ENCODE measurements around the gene PLEKHG4B.

The PLEKHG4B gene

GRCh38 chr5:74503-75109, 17.4 kb upstream of the PLEKHG4B start:
- no peak for DNase-seq (ENCODE audit: low spot score)

GRCh38 chr5:75331-76320, 16.3 kb upstream of the PLEKHG4B start:
- DNase-seq (ENCODE audit: low spot score): no peak

DNA sequence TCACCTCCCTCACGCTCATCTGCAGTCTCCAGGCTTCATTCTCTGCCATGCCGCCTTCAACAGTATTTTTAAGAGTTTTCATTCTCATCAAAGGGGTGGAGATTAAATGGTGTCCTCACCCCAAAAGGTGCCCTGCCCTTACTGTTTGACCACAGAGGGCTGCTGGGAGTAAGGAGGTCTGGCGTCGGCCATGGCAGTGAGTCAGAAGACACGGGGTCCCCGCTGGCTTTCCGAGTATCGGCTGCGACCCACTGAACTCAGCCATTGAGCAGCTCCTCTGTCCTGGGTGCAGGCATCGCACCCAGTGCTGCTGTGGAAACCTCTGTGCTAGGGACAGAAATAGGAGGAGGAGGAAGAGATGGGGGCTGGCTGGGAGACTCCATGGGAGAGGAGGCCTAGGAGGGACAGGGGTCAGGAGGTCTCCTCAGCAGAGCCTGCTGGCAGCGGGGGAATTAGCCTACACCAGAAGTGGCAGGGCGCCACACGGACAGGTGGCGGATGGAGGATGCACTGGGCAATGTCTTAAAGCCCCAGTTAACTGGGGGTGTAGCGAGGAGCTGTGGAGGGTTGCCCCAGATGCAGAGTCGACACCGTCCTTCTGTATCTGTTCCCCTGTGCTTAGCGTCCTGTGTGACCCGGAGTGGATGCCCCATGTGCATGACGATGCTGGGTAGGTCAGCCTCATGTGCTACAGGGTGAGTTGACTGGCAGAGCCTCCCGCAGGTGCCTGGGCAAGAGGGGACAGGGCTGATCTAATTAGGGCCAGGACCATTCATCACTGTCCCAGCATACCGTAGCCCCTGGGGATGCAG, 15.4 kb upstream of the PLEKHG4B start:
- no peak for DNase-seq (ENCODE audit: low spot score)

DNA sequence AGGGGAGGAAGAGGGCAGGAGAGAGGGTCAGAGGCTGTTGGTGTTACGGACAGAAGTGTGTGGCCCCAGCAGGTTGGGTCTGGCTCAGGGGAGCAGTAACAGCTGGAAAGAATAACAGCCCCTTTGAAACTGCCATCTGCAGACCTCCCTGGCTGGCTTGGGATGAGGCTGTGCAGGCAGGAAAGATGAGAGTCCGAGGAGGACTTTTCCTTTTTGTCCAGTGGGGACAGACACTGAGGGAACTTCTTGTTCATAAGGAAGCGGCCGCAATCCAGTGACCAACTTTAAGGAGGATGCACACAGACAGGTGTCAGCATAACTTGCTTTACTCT, 14.8 kb upstream of the PLEKHG4B start:
- DNase-seq (ENCODE audit: low spot score): no peak

GRCh38 chr5:77546-77945, 14.4 kb upstream of the PLEKHG4B start:
- no peak for DNase-seq (ENCODE audit: low spot score)

DNA sequence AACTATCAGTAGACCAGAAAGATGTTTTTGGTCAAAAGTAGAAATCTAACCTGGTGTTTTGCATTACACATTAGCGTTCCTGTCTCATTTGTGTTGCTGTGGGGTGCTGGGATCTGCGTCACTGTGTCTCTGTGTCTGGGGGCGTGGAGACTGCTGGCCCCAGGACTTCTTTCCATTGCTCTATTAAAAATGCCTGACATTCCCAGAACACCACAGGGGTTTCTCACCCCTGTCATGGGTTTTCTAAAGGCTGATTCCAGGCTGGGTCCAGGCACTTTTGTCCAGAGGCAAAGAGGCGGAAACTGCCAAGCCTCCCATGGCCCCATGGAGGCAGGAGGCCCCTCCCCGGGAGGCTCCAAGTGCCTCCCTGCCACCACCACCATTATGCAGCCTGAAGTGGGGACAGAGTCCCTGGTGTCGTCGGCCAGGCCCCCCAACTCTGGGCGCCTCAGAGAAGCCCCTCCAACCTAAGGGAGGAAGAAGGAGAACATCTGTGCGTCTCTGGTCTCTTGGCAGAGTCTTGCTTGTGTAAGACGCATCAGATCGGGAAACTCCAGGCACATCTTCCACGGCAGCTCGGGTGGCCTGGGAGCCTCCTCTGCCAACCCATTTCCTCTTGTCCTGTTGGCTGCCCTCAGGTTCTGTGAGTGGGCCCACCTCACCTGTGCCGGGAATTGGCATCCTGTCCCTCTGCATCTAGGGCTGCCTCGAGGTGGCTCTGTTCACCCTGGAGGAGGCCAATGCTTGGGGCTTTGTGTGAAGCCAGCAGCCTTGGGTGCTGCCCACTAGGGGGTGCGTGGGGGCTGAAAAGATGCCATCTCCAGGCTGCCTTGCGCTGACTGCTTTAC, 13.8 kb upstream of the PLEKHG4B start:
- peak; percentile 57 for DNase-seq (ENCODE audit: low spot score)

- DNase-seq (ENCODE audit: low spot score): no peak
These were observed 13.2 kb upstream of the PLEKHG4B start for GRCh38 chr5:78805-79149.

GRCh38 chr5:79263-79662, 12.7 kb upstream of the PLEKHG4B start:
- DNase-seq (ENCODE audit: low spot score): no peak

GRCh38 chr5:79821-80220, 12.1 kb upstream of the PLEKHG4B start:
- DNase-seq (ENCODE audit: low spot score): no peak

GRCh38 chr5:81391-82021, 10.5 kb upstream of the PLEKHG4B start:
- DNase-seq (ENCODE audit: low spot score): peak; percentile 40

GRCh38 chr5:82097-82496, 9.9 kb upstream of the PLEKHG4B start:
- DNase-seq (ENCODE audit: low spot score): peak; percentile 90

DNA sequence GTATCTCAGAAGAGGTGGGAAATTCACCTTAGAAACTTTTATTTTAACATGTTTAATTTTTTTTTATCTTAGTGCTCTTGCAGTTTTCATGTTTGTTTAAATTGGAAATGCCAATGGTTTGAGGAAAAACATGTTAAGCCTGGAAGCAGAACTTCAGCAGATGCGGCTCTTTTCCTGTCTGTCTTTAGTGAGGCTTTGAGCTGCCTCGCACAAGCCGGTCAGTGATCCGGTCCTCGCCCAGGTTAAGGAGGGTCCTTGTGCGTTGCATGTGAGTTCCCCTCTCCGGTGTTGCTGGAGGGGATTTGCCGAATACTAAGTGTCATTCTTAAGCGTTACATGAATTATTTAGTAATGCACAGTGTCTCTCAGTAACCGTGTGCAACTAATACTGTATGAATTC, 9.4 kb upstream of the PLEKHG4B start:
- DNase-seq (ENCODE audit: low spot score): no peak

DNA sequence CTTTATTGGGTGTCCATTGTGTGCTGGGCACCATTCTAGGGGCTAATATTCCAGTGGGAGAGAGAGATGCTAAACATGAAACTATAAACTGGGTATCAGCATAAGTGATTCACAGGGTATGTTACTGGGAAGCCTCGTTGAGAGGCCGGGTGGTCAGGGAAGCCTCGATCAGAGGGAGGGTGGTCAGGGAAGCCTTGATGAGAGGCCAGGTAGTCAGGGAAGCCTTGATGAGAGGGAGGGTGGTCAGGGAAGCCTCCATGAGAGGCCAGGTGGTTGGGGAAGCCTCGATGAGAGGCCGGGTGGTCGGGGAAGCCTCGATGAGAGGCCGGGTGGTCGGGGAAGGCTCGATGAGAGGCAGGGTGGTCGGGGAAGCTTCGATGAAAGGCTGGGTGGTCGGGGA, 8.9 kb upstream of the PLEKHG4B start:
- DNase-seq (ENCODE audit: low spot score): no peak

- DNase-seq (ENCODE audit: low spot score): peak; percentile 29
These were observed 6.5 kb upstream of the PLEKHG4B start for GRCh38 chr5:85334-85995.

GRCh38 chr5:89337-90286, 2.4 kb upstream of the PLEKHG4B start:
- DNase-seq (ENCODE audit: low spot score): no peak

DNA sequence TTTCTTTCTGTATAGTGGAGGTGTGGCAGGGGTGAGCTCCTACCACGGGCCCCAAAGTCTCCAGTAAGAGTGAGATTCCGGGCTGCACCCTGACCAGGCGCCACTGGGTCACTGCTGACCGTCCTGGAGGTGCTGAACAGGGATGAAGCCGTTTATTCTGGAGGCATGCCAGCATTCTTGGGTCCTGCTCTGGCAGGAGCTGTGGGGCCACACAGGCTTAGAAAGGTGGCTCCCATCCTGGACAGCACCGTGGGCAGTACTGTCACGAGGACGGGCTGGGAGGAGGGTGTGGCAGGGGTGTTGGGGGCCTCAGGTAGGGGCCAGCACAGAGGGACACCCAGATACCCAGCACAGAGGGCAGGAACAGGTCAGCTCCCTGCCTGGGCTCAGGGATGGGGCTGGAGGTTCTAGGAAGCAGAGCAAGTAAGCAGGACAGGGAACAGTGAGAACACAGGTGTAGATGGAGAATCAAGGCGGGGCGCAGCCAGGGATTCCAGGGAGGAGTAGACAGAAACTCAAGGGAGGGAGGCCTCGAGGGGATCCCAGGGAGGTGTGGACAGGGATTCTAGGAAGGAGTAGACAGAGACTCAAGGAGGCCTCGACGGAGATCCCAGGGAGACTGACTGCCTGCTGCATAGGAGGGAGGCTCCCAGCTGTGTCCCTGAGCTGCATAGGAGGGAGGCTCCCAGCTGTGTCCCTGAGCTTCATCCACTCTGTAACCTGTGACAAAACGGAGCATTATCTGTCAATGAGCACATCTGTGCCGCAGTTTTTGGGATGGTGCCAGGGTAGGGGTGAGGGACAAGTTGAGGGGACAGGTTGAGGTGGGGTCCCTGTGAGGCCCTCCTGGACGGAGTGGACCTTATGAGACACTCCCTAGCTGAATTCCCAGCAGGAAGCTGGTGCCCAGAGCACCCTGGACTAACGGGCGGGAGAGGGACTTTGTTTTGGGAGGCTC, 1.1 kb upstream of the PLEKHG4B start:
- peak; percentile 54 for DNase-seq (ENCODE audit: low spot score)

DNA sequence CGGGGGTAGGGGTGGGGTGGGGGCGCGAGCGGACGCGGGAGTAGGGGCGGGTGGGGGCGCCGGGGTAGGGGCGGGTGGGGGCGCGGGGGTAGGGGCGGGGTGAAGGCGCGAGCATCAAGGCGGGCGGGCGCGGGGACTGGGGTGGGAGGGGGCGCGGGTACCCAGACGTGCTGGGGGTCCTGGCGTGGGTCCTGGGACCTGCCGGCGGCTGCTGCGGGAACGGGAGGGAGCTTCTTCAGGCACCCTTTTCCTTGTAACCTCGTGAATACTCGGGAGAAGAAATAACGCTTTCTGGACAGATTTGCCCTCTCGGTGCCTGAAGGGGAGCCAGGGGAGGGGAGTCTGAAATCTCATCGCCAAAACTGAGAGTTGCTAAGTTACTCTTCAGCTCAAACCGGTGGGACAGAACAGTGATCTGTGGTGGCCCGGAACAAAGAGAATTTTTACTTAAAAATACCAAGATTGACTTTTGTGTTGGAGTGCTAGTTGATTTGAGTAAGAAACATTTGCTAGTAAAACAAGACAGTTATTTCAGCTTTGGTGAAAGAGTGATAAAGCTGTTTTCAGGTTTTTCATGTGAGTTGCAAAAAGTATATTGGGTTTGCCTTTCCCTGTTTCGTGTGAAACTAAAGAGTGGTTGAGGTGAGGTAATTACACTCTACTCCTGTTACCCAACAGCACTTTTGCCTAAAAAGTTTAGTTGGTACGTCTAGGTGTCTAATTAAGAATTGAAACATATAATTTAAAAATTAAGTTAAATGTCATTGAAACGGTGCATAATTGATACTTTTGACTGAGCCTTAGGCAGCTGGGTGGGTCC, 643 bp downstream of the PLEKHG4B start:
- DNase-seq (ENCODE audit: low spot score): no peak
